ENCODE data around the gene VMAC. TPM values are rescaled to one million over a fixed set of nuclear protein-coding genes. Genes with fewer than 3 reads are reported as not detected.

Gene VMAC
- total RNA-seq, 1 donor from 2014 or later, result 3.9 TPM

GRCh38 chr19:5907241-5907640 lies 2.6 kb downstream of the VMAC start:
- Mint-ChIP-seq H3K27ac (ENCODE audit: unreplicated experiment) (no peak overlapping the region), H3K36me3 (ENCODE audit: low read depth, unreplicated experiment) (peaks cover 2% of the 10 kb centered on the region), H3K9me3 (ENCODE audit: unreplicated experiment) (no peaks in the 10 kb centered on the region), H3K4me3 (ENCODE audit: unreplicated experiment) (peak overlapping the region; percentile 60), H3K4me1 (ENCODE audit: low read depth, unreplicated experiment) (peaks cover 4% of the 10 kb centered on the region), H3K27me3 (ENCODE audit: low read depth, unreplicated experiment) (no peaks in the 10 kb centered on the region)
- no peak overlapping the region for H3K4me2 ChIP-seq (ENCODE audit: low read length)
- peaks cover 14% of the 10 kb centered on the region for H3K79me2 ChIP-seq (ENCODE audit: insufficient read depth, low read length)
- TF ChIP-seq EZH2 (IDR thresholded peaks at IDR 0.05; ENCODE audit: insufficient read depth, low read length) (no peak), CTCF (IDR thresholded peaks at IDR 0.05; ENCODE audit: insufficient read depth, low read depth, low read length) (no peak)
- H3K36me3 ChIP-seq (ENCODE audit: insufficient read depth, low read length), result no peaks in the 10 kb centered on the region
- no peaks in the 10 kb centered on the region for H3K27me3 ChIP-seq (ENCODE audit: insufficient read depth, low read length)
- no peak overlapping the region for H3K27ac ChIP-seq (ENCODE audit: low read depth, low read length)
- H4K20me1 ChIP-seq (ENCODE audit: insufficient read depth, low read length), result peaks cover 9% of the 10 kb centered on the region
- H3K4me1 ChIP-seq (ENCODE audit: insufficient read depth, low read length), result peaks cover 13% of the 10 kb centered on the region
- H3K9ac ChIP-seq (ENCODE audit: low read length), result no peak overlapping the region
- no peaks in the 10 kb centered on the region for H3K9me3 ChIP-seq (ENCODE audit: insufficient read depth, low read depth, low read length)
- H2AFZ ChIP-seq (ENCODE audit: low read depth, low read length), result no peak overlapping the region
- FAIRE-seq (no peak), DNase-seq (ENCODE audit: low read depth) (no peak)
- no peak overlapping the region for H3K4me3 ChIP-seq (ENCODE audit: insufficient read depth, low read depth, low read length)

GRCh38 chr19:5908773-5909442 lies 4.2 kb downstream of the VMAC start:
- no peaks in the 10 kb centered on the region for H3K79me2 ChIP-seq (ENCODE audit: insufficient read depth, low read length)
- DNase-seq (ENCODE audit: low read depth) (no peak), FAIRE-seq (no peak)
- Mint-ChIP-seq H3K9me3 (ENCODE audit: unreplicated experiment) (no peaks in the 10 kb centered on the region), H3K4me1 (ENCODE audit: low read depth, unreplicated experiment) (no peaks in the 10 kb centered on the region), H3K4me3 (ENCODE audit: unreplicated experiment) (no peak overlapping the region), H3K36me3 (ENCODE audit: low read depth, unreplicated experiment) (peaks cover 2% of the 10 kb centered on the region), H3K27me3 (ENCODE audit: low read depth, unreplicated experiment) (no peaks in the 10 kb centered on the region), H3K27ac (ENCODE audit: unreplicated experiment) (no peak overlapping the region)
- no peak overlapping the region for H3K4me3 ChIP-seq (ENCODE audit: insufficient read depth, low read depth, low read length)
- H3K4me2 ChIP-seq (ENCODE audit: low read length), result no peak overlapping the region
- no peak for TF ChIP-seq EZH2 (IDR thresholded peaks at IDR 0.05; ENCODE audit: insufficient read depth, low read length)
- no peak overlapping the region for H2AFZ ChIP-seq (ENCODE audit: low read depth, low read length)
- H3K27me3 ChIP-seq (ENCODE audit: insufficient read depth, low read length), result no peaks in the 10 kb centered on the region
- H3K4me1 ChIP-seq (ENCODE audit: insufficient read depth, low read length), result peaks cover 7% of the 10 kb centered on the region
- no peak overlapping the region for H3K27ac ChIP-seq (ENCODE audit: low read depth, low read length)
- H4K20me1 ChIP-seq (ENCODE audit: insufficient read depth, low read length), result no peaks in the 10 kb centered on the region
- no peak overlapping the region for H3K9ac ChIP-seq (ENCODE audit: low read length)
- no peaks in the 10 kb centered on the region for H3K9me3 ChIP-seq (ENCODE audit: insufficient read depth, low read depth, low read length)
- H3K36me3 ChIP-seq (ENCODE audit: insufficient read depth, low read length), result no peaks in the 10 kb centered on the region

GRCh38 chr19:5910638-5910907 lies 5.9 kb downstream of the VMAC start:
- Histone ChIP-seq H2AFZ (ENCODE audit: low read depth, low read length) (no peak overlapping the region), H3K27me3 (ENCODE audit: insufficient read depth, low read length) (no peaks in the 10 kb centered on the region), H3K27ac (ENCODE audit: low read depth, low read length) (no peak overlapping the region), H3K9ac (ENCODE audit: low read length) (no peak overlapping the region), H3K36me3 (ENCODE audit: insufficient read depth, low read length) (no peaks in the 10 kb centered on the region), H3K4me2 (ENCODE audit: low read length) (no peak overlapping the region), H3K79me2 (ENCODE audit: insufficient read depth, low read length) (no peaks in the 10 kb centered on the region), H3K4me1 (ENCODE audit: insufficient read depth, low read length) (peaks cover 9% of the 10 kb centered on the region), H3K9me3 (ENCODE audit: insufficient read depth, low read depth, low read length) (no peaks in the 10 kb centered on the region), H4K20me1 (ENCODE audit: insufficient read depth, low read length) (no peaks in the 10 kb centered on the region), H3K4me3 (ENCODE audit: insufficient read depth, low read depth, low read length) (no peak overlapping the region)
- Mint-ChIP-seq H3K27ac (ENCODE audit: unreplicated experiment) (no peak overlapping the region), H3K4me3 (ENCODE audit: unreplicated experiment) (no peak overlapping the region), H3K27me3 (ENCODE audit: low read depth, unreplicated experiment) (no peaks in the 10 kb centered on the region), H3K36me3 (ENCODE audit: low read depth, unreplicated experiment) (peaks cover 2% of the 10 kb centered on the region), H3K9me3 (ENCODE audit: unreplicated experiment) (no peaks in the 10 kb centered on the region), H3K4me1 (ENCODE audit: low read depth, unreplicated experiment) (no peaks in the 10 kb centered on the region)
- FAIRE-seq (no peak), DNase-seq (ENCODE audit: low read depth) (no peak)
- TF ChIP-seq EZH2 (IDR thresholded peaks at IDR 0.05; ENCODE audit: insufficient read depth, low read length), result no peak
- TF ChIP-seq CTCF (IDR thresholded peaks at IDR 0.05; ENCODE audit: insufficient read depth, low read depth, low read length), result no peak
